SK-N-SH treated with all-trans-retinoic acid at 6 μM for 48 hours (cell line): ENCODE results near the gene KCNB1.

Experiments used
- ATAC-seq: fragments of 200-7000 bp; cut with Tn5 transposase; 3 replicates; pipeline ENCODE4 v1.9.1; 2020; ENCODE audit warnings: mild to moderate bottlenecking, moderate library complexity
- ARNTL ChIP-seq: fragments of 450-650 bp; formaldehyde crosslinking; IDR thresholded peaks from 2 replicates; pipeline ENCODE4 v1.5.0; 2020; ENCODE audit warnings: low read depth, mild to moderate bottlenecking, moderate library complexity, borderline replicate concordance
- BACH2 ChIP-seq: fragments of 250-450 bp; sonication (Bioruptor Pico); IDR thresholded peaks from 2 replicates; pipeline ENCODE4 v1.9.0; 2021; ENCODE audit warnings: mild to moderate bottlenecking, borderline replicate concordance
- ESRRG ChIP-seq: fragments of 250-450 bp; sonication (Bioruptor Pico); IDR thresholded peaks from 2 replicates; pipeline ENCODE4 v1.6.1; 2021; ENCODE audit warnings: mild to moderate bottlenecking
- GLIS3 ChIP-seq: fragments of 250-450 bp; sonication (Bioruptor Pico); IDR thresholded peaks from 2 replicates; pipeline ENCODE4 v1.5.0; 2020; ENCODE audit warnings: mild to moderate bottlenecking, moderate library complexity
- ISL1 ChIP-seq: fragments of 250-450 bp; sonication (Bioruptor Pico); IDR thresholded peaks from 2 replicates; pipeline ENCODE4 v2.1.2; 2022; ENCODE audit warnings: mild to moderate bottlenecking, moderate library complexity
- OSR1 ChIP-seq: fragments of 250-450 bp; sonication (Bioruptor Pico); IDR thresholded peaks from 2 replicates; pipeline ENCODE4 v1.8.0; 2022; ENCODE audit warnings: moderate library complexity, mild to moderate bottlenecking, inconsistent platforms
- PPARA ChIP-seq: fragments of 250-450 bp; sonication (Bioruptor Pico); IDR thresholded peaks from 2 replicates; pipeline ENCODE4 v1.5.0; 2020; ENCODE audit warnings: mild to moderate bottlenecking, borderline replicate concordance
- SNAI2 ChIP-seq: fragments of 250-450 bp; sonication (Bioruptor Pico); IDR thresholded peaks from 2 replicates; pipeline ENCODE4 v1.5.0; 2020; ENCODE audit warnings: mild to moderate bottlenecking, moderate library complexity
- TCF4 ChIP-seq: fragments of 250-450 bp; sonication (Bioruptor Pico); IDR thresholded peaks from 2 replicates; pipeline ENCODE4 v1.8.0; 2021; ENCODE audit warnings: mild to moderate bottlenecking, moderate library complexity, borderline replicate concordance
- TOX ChIP-seq: fragments of 250-450 bp; sonication (Bioruptor Pico); IDR thresholded peaks from 2 replicates; pipeline ENCODE4 v1.8.0; 2021; ENCODE audit warnings: mild to moderate bottlenecking, moderate library complexity, borderline replicate concordance
- ZC3H10 ChIP-seq: fragments of 250-450 bp; sonication (Bioruptor Pico); IDR thresholded peaks from 2 replicates; pipeline ENCODE4 v1.5.1; 2021; ENCODE audit warnings: mild to moderate bottlenecking, moderate library complexity
- ZFP3 ChIP-seq: fragments of 250-450 bp; sonication (Bioruptor Pico); IDR thresholded peaks from 2 replicates; pipeline ENCODE4 v1.5.0; 2020; ENCODE audit warnings: mild to moderate bottlenecking, moderate library complexity
- ZFP30 ChIP-seq: fragments of 450-650 bp; formaldehyde crosslinking; IDR thresholded peaks from 2 replicates; pipeline ENCODE4 v1.5.0; 2022; ENCODE audit warnings: mild to moderate bottlenecking, moderate library complexity
- ZNF565 ChIP-seq: fragments of 450-650 bp; formaldehyde crosslinking; conservative IDR thresholded peaks from 2 replicates; pipeline ENCODE4 v1.5.0; 2020; ENCODE audit warnings: low read depth, mild to moderate bottlenecking, moderate library complexity
- ZNF70 ChIP-seq: fragments of 450-650 bp; formaldehyde crosslinking; IDR thresholded peaks from 2 replicates; pipeline ENCODE4 v1.5.0; 2020; ENCODE audit warnings: mild to moderate bottlenecking, moderate library complexity
- ZNF8 ChIP-seq: fragments of 450-650 bp; formaldehyde crosslinking; IDR thresholded peaks from 2 replicates; pipeline ENCODE4 v1.5.0; 2020; ENCODE audit warnings: mild to moderate bottlenecking, moderate library complexity
- TF ChIP-seq, protein P1 (sequence below): fragments of 250-450 bp; sonication (Bioruptor Pico); IDR thresholded peaks from 2 replicates; pipeline ENCODE4 v1.5.1; 2020; ENCODE audit warnings: low read depth, mild to moderate bottlenecking, moderate library complexity
- TF ChIP-seq, protein P2 (sequence below): fragments of 250-450 bp; sonication (Bioruptor Pico); IDR thresholded peaks from 2 replicates; pipeline ENCODE4 v1.8.0; 2020; ENCODE audit warnings: mild to moderate bottlenecking, moderate library complexity, borderline replicate concordance
- TF ChIP-seq, protein P3 (sequence below): fragments of 250-450 bp; sonication (Bioruptor Pico); IDR thresholded peaks from 2 replicates; pipeline ENCODE4 v1.8.0; 2021; ENCODE audit warnings: low read depth, mild to moderate bottlenecking, moderate library complexity, borderline replicate concordance
- TF ChIP-seq, protein P4 (sequence below): fragments of 250-450 bp; sonication (Bioruptor Pico); IDR thresholded peaks from 2 replicates; pipeline ENCODE4 v1.5.0; 2020; ENCODE audit warnings: mild to moderate bottlenecking, moderate library complexity

KCNB1 gene

DNA sequence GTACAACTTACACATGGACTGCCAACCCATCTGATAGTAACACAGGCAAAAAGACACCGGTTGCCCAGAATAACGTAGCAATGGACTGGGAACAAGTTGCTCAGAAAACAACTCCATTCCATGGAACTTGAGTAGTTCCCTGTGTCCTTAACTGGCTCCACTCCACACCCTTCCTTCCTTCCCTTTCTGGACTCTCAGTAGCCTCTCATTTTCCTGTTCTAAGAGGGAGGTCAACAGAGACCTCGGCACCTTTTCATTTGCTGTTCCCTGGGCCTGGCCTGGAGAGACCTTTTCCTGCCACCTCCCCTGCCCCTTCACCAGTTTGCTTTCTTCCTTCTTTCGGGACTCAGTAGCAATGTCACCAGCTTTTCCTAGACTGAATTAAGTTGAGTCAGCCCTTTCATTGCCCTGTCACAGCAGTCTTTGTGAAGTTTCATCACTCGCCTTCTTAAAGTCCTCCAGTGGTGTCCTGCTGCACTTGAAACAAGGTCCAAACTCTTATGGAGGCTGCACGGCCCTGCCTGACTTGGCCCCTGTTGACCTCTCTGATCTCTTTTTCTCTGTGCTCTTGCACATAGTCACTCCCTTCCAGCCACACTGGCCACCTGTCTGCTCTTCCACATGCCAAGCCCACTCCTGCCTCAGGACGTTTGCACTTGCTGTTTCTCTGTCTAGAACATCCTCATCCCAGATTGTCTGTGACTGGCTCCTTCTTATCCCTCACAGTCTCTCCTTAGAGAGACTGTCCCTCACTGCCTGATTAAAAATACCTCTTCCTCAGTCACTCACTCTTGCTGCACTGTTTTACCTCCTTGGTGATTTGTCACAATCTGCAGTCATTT is 90.8 kb downstream of the KCNB1 start (continued):
- TF ChIP-seq, protein P1, sequence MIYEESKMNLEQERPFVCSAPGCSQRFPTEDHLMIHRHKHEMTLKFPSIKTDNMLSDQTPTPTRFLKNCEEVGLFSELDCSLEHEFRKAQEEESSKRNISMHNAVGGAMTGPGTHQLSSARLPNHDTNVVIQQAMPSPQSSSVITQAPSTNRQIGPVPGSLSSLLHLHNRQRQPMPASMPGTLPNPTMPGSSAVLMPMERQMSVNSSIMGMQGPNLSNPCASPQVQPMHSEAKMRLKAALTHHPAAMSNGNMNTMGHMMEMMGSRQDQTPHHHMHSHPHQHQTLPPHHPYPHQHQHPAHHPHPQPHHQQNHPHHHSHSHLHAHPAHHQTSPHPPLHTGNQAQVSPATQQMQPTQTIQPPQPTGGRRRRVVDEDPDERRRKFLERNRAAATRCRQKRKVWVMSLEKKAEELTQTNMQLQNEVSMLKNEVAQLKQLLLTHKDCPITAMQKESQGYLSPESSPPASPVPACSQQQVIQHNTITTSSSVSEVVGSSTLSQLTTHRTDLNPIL (CRISPR knock-in tag), result no peak
- no peak for TF ChIP-seq ZNF8 (CRISPR knock-in tag)
- TF ChIP-seq, protein P2, sequence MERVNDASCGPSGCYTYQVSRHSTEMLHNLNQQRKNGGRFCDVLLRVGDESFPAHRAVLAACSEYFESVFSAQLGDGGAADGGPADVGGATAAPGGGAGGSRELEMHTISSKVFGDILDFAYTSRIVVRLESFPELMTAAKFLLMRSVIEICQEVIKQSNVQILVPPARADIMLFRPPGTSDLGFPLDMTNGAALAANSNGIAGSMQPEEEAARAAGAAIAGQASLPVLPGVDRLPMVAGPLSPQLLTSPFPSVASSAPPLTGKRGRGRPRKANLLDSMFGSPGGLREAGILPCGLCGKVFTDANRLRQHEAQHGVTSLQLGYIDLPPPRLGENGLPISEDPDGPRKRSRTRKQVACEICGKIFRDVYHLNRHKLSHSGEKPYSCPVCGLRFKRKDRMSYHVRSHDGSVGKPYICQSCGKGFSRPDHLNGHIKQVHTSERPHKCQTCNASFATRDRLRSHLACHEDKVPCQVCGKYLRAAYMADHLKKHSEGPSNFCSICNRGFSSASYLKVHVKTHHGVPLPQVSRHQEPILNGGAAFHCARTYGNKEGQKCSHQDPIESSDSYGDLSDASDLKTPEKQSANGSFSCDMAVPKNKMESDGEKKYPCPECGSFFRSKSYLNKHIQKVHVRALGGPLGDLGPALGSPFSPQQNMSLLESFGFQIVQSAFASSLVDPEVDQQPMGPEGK (CRISPR knock-in tag), result no peak
- TF ChIP-seq OSR1, result no peak

DNA sequence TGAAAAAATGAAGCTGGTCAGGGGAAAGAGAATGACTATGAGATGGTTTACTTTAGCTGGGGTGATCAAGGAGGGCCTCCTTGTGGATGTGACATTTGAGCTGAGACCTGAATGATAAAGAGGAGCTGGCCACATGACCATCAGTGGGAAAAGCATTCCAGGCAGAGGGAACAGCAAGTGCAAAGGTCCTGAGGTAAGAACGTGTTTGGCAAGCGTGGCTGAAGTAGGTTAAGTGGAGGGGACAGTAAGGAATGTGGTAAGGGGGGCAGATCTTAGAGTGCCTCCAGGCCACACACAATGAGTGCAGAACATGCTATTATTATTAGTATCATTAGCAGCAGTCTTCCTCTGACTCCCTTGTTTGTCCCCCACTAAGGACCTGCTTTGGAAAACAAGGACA is 92.6 kb downstream of the KCNB1 start:
- TF ChIP-seq, protein P1 (CRISPR knock-in tag), result no peak
- no peak for TF ChIP-seq ZFP3 (CRISPR knock-in tag)
- no peak for TF ChIP-seq ZFP30 (CRISPR knock-in tag)
- TF ChIP-seq, protein P3, sequence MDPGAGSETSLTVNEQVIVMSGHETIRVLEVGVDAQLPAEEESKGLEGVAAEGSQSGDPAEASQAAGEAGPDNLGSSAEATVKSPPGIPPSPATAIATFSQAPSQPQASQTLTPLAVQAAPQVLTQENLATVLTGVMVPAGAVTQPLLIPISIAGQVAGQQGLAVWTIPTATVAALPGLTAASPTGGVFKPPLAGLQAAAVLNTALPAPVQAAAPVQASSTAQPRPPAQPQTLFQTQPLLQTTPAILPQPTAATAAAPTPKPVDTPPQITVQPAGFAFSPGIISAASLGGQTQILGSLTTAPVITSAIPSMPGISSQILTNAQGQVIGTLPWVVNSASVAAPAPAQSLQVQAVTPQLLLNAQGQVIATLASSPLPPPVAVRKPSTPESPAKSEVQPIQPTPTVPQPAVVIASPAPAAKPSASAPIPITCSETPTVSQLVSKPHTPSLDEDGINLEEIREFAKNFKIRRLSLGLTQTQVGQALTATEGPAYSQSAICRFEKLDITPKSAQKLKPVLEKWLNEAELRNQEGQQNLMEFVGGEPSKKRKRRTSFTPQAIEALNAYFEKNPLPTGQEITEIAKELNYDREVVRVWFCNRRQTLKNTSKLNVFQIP (CRISPR knock-in tag), result no peak
- TF ChIP-seq ZC3H10, result no peak
- TF ChIP-seq, protein P2 (CRISPR knock-in tag), result no peak
- no peak for TF ChIP-seq ZNF70
- no peak for TF ChIP-seq TCF4 (CRISPR knock-in tag)
- TF ChIP-seq BACH2 (CRISPR knock-in tag), result no peak
- no peak for TF ChIP-seq TOX (CRISPR knock-in tag)
- TF ChIP-seq PPARA (CRISPR knock-in tag), result no peak
- no peak for TF ChIP-seq SNAI2 (CRISPR knock-in tag)
- TF ChIP-seq ZNF565, result no peak
- no peak for TF ChIP-seq ZNF8 (CRISPR knock-in tag)
- TF ChIP-seq ARNTL, result no peak
- ATAC-seq, result no peak

DNA sequence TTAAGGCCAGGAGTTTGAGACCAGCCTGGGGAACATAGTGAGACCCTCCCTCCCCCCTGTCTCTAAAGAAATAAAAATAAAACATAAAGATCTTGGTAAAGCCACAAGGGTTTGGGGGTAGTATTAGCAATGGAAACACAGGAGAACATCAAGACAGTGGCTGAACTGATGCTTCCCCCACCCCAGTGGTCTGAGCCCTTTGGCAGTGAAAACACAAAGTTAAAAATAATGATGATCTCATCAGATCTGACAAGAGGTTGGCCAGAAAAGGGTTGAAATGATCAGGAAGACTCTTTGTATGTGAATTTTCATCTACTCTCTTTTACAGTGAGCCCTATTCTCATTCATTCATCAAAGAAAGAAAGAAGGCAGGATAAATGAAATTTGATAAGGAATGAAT is 93.7 kb downstream of the KCNB1 start:
- ATAC-seq, result no peak; the same call in 2 of the 3 replicates
- TF ChIP-seq GLIS3 (CRISPR knock-in tag) (no peak), ISL1 (CRISPR knock-in tag) (no peak), ESRRG (CRISPR knock-in tag) (no peak), ZFP30 (CRISPR knock-in tag) (no peak), TCF4 (CRISPR knock-in tag) (no peak), ZFP3 (CRISPR knock-in tag) (no peak), BACH2 (CRISPR knock-in tag) (no peak), PPARA (CRISPR knock-in tag) (no peak)

DNA sequence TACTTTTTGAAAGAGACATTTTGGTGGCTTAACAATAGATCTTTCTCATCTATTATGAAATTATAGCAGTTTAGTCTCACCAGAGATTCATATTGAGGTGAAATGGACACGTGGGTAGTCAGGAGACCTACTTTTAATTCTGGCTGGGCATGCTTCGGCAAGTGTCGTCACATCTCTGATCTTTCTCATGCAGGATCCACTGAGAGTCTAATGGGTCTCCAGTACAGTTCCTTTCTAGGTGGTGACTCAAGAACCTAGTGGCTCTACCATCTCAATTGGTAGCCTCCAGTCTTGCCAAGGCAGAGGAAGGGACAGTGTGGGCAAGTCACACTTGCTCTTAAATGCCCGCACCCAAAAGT is 94.9 kb downstream of the KCNB1 start:
- peak; percentile 7; the same call in 1 of the 3 replicates for ATAC-seq
- TF ChIP-seq ESRRG (CRISPR knock-in tag) (no peak), ZFP3 (CRISPR knock-in tag) (no peak), TCF4 (CRISPR knock-in tag) (no peak), PPARA (CRISPR knock-in tag) (no peak), SNAI2 (CRISPR knock-in tag) (no peak), ZC3H10 (no peak), GLIS3 (CRISPR knock-in tag) (no peak)
- TF ChIP-seq, protein P4, sequence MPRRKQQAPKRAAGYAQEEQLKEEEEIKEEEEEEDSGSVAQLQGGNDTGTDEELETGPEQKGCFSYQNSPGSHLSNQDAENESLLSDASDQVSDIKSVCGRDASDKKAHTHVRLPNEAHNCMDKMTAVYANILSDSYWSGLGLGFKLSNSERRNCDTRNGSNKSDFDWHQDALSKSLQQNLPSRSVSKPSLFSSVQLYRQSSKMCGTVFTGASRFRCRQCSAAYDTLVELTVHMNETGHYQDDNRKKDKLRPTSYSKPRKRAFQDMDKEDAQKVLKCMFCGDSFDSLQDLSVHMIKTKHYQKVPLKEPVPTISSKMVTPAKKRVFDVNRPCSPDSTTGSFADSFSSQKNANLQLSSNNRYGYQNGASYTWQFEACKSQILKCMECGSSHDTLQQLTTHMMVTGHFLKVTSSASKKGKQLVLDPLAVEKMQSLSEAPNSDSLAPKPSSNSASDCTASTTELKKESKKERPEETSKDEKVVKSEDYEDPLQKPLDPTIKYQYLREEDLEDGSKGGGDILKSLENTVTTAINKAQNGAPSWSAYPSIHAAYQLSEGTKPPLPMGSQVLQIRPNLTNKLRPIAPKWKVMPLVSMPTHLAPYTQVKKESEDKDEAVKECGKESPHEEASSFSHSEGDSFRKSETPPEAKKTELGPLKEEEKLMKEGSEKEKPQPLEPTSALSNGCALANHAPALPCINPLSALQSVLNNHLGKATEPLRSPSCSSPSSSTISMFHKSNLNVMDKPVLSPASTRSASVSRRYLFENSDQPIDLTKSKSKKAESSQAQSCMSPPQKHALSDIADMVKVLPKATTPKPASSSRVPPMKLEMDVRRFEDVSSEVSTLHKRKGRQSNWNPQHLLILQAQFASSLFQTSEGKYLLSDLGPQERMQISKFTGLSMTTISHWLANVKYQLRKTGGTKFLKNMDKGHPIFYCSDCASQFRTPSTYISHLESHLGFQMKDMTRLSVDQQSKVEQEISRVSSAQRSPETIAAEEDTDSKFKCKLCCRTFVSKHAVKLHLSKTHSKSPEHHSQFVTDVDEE (CRISPR knock-in tag), result no peak
- TF ChIP-seq, protein P3 (CRISPR knock-in tag), result no peak
